ENCODE results near the gene SLC25A18. TPM values are rescaled to one million over a fixed set of nuclear protein-coding genes. Genes with fewer than 3 reads are reported as not detected.

The SLC25A18 gene
- polyA plus RNA-seq, 3 donors = 0.10 to 0.11 TPM; not detected in 1

DNA sequence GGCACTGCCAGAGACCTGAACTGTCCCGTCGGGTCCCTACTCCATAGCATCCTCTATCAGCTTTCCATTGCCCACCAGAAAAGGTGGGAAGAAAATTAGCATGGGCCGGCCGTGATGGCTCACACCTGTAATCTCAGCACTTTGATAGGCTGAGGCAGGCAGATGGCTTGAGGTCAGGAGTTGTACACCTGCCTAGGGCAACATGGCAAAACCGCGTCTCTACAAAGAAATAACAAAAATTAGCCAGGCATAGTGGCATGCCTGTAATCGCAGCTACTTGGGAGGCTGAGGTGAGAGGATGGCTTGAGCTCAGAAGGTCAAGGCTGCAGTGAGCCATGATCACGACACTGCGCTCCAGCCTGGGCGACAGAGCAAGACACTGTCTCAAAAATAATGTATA lies 3.5 kb downstream of the SLC25A18 start:
- peaks cover 0 to 3% (median 0%) of the 10 kb centered on the region in 7 donors for H3K9me3 Mint-ChIP-seq
- peaks cover 4 to 10% (median 6%) of the 10 kb centered on the region in 3 donors for H3K27me3 Mint-ChIP-seq (ENCODE audit: low read depth in 3 of 3)
- peaks cover 2% of the 10 kb centered on the region for H3K4me1 Mint-ChIP-seq
- TF ChIP-seq, protein P1, sequence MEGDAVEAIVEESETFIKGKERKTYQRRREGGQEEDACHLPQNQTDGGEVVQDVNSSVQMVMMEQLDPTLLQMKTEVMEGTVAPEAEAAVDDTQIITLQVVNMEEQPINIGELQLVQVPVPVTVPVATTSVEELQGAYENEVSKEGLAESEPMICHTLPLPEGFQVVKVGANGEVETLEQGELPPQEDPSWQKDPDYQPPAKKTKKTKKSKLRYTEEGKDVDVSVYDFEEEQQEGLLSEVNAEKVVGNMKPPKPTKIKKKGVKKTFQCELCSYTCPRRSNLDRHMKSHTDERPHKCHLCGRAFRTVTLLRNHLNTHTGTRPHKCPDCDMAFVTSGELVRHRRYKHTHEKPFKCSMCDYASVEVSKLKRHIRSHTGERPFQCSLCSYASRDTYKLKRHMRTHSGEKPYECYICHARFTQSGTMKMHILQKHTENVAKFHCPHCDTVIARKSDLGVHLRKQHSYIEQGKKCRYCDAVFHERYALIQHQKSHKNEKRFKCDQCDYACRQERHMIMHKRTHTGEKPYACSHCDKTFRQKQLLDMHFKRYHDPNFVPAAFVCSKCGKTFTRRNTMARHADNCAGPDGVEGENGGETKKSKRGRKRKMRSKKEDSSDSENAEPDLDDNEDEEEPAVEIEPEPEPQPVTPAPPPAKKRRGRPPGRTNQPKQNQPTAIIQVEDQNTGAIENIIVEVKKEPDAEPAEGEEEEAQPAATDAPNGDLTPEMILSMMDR (IDR thresholded peaks at IDR 0.05) = no peak
- no peaks in the 10 kb centered on the region for H3K9me3 ChIP-seq (replicated peaks in 1 of 2; ENCODE audit: control insufficient read depth in 1 of 2, insufficient read depth in 1 of 2, low read length in 2 of 2)
- H3K36me3 Mint-ChIP-seq = no peaks in the 10 kb centered on the region
- no peak overlapping the region for H3K9ac ChIP-seq (ENCODE audit: insufficient read depth, low read length, poor library complexity, severe bottlenecking)
- no peak overlapping the region for H3K4me3 ChIP-seq (replicated peaks in 1 of 3; ENCODE audit: low read depth in 2 of 3, low read length in 3 of 3)
- H3K27ac ChIP-seq (ENCODE audit: low read depth in 1 of 2, low read length in 2 of 2) = no peak overlapping the region
- no peaks in the 10 kb centered on the region for H3K79me2 ChIP-seq (ENCODE audit: insufficient read depth, low read length)
- intact Hi-C loops (cut with micrococcal nuclease) = no loop called here
- H3K27ac Mint-ChIP-seq = no peak overlapping the region
- H3K36me3 ChIP-seq (replicated peaks in 1 of 2; ENCODE audit: control insufficient read depth in 1 of 2, insufficient read depth in 2 of 2, low read length in 2 of 2) = no peaks in the 10 kb centered on the region
- no peak overlapping the region for H3K4me2 ChIP-seq (replicated peaks; ENCODE audit: extremely low read depth, low read length, poor library complexity, severe bottlenecking)
- 93% methylated on average over 3 of the region's 10 CpGs for WGBS (ENCODE audit: insufficient coverage)
- no peak overlapping the region for H3K4me3 Mint-ChIP-seq
- H2AFZ ChIP-seq (ENCODE audit: insufficient read depth, low read depth, low read length, poor library complexity, severe bottlenecking) = no peak overlapping the region
- no peaks in the 10 kb centered on the region for H4K20me1 ChIP-seq (ENCODE audit: insufficient read depth, low read length)
- no peak for DNase-seq
- H3K27me3 ChIP-seq (ENCODE audit: control insufficient read depth in 2 of 2, insufficient read depth in 2 of 2, low read length in 2 of 2) = no peaks in the 10 kb centered on the region
- H3K4me1 ChIP-seq (ENCODE audit: control insufficient read depth in 1 of 2, insufficient read depth in 2 of 2, low read length in 2 of 2) = no peaks in the 10 kb centered on the region

DNA sequence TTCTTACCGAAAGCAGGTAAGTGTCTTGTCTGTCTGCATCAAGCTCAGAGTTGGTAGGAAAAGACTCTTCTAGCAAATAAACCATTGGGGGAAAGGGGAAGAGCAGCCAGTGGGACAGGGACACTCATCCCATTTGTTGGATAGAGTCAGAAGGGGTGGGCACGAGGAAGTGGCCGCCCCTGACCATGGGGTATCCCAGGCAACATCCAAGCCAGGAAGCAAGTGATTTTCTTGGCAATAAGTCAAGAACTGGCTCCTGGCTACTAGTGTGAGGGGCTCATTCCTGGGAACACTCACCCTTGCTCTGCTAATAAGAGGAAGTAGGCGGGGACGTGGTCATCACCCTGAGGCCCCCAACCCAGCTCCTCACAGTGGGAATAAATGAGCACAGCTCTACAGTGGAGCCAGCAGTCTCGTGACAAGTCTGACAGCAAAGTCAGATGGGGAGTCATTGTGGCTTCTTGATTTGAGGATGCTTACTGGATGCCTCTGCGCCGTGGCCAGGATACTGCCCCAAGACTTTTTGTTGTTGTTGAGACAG lies 6.7 kb downstream of the SLC25A18 start:
- intact Hi-C loops (cut with micrococcal nuclease) = no loop called here
- H4K20me1 ChIP-seq (ENCODE audit: insufficient read depth, low read length) = no peaks in the 10 kb centered on the region
- Mint-ChIP-seq H3K4me1 (no peaks in the 10 kb centered on the region), H3K36me3 (no peaks in the 10 kb centered on the region), H3K27ac (no peak overlapping the region), H3K27me3 (ENCODE audit: low read depth in 3 of 3) (peaks cover 4 to 13% (median 9%) of the 10 kb centered on the region in 3 donors), H3K4me3 (no peak overlapping the region), H3K9me3 (peaks cover 0 to 3% (median 0%) of the 10 kb centered on the region in 7 donors)
- DNase-seq = no peak
- H3K4me3 ChIP-seq (replicated peaks in 1 of 3; ENCODE audit: low read depth in 2 of 3, low read length in 3 of 3) = no peak overlapping the region
- no peaks in the 10 kb centered on the region for H3K4me1 ChIP-seq (ENCODE audit: control insufficient read depth in 1 of 2, insufficient read depth in 2 of 2, low read length in 2 of 2)
- H3K27me3 ChIP-seq (ENCODE audit: control insufficient read depth in 2 of 2, insufficient read depth in 2 of 2, low read length in 2 of 2) = no peaks in the 10 kb centered on the region
- H3K4me2 ChIP-seq (replicated peaks; ENCODE audit: extremely low read depth, low read length, poor library complexity, severe bottlenecking) = no peak overlapping the region
- TF ChIP-seq, protein P1 (IDR thresholded peaks at IDR 0.05) = no peak
- no peaks in the 10 kb centered on the region for H3K36me3 ChIP-seq (replicated peaks in 1 of 2; ENCODE audit: control insufficient read depth in 1 of 2, insufficient read depth in 2 of 2, low read length in 2 of 2)
- H3K79me2 ChIP-seq (ENCODE audit: insufficient read depth, low read length) = no peaks in the 10 kb centered on the region
- no peak overlapping the region for H2AFZ ChIP-seq (ENCODE audit: insufficient read depth, low read depth, low read length, poor library complexity, severe bottlenecking)
- no peak overlapping the region for H3K27ac ChIP-seq (ENCODE audit: low read depth in 1 of 2, low read length in 2 of 2)
- 60% methylated on average over 1 of the region's 8 CpGs for WGBS (ENCODE audit: insufficient coverage)
- H3K9ac ChIP-seq (ENCODE audit: insufficient read depth, low read length, poor library complexity, severe bottlenecking) = no peak overlapping the region
- H3K9me3 ChIP-seq (replicated peaks in 1 of 2; ENCODE audit: control insufficient read depth in 1 of 2, insufficient read depth in 1 of 2, low read length in 2 of 2) = no peaks in the 10 kb centered on the region
